IMR-90 (cell line): ENCODE measurements around the gene RPP25. TPM values are rescaled to one million over a fixed set of nuclear protein-coding genes. Genes with fewer than 3 reads are reported as not detected.

ENCODE experiments used
- ATAC-seq: fragments of 200-7000 bp; cut with Tn5 transposase; 2 replicates; pipeline ENCODE4 v1.9.1; 2020; ENCODE audit warnings: low read depth, mild to moderate bottlenecking, moderate library complexity
- BruUV-seq: library from RNA; stranded (reverse); fragments of 400-500 nt; replicated peaks from 2 replicates; lab custom pipeline; 2021; lab: Mats Ljungman, UMichigan
- CTCF ChIA-PET: fragments of 300-600 bp; formaldehyde crosslinking; extraction: SDS; loops from one replicate; lab custom pipeline; 2021; ENCODE audit warnings: antibody characterized with exemption; lab: Yijun Ruan, JAX
- POLR2A ChIA-PET: fragments of 300-600 bp; sonication (Branson Sonifier 250); formaldehyde crosslinking; loops from one replicate; lab custom pipeline; 2022; ENCODE audit warnings: antibody characterized with exemption; ENCODE audit not compliant: unreplicated experiment; lab: Charles Lee
- DNase-seq: peaks from one replicate; pipeline ENCODE4 v3.0.0; 2013
- H2AFZ ChIP-seq: replicated peaks from 2 replicates; pipeline ENCODE3; 2013; ENCODE audit warnings: low read length, mild to moderate bottlenecking; ENCODE audit not compliant: poor library complexity
- H2AK5ac ChIP-seq: 2 replicates; pipeline ENCODE4 v1.6.1; 2013; ENCODE audit warnings: low read depth, low read length, inconsistent platforms
- H2AK9ac ChIP-seq: replicated peaks from 2 replicates; pipeline ENCODE3; 2013; ENCODE audit warnings: mild to moderate bottlenecking, low read depth, low read length, moderate library complexity; ENCODE audit not compliant: poor library complexity
- H2BK120ac ChIP-seq: 2 replicates; pipeline ENCODE4 v1.6.1; 2013; ENCODE audit warnings: low read depth, low read length, inconsistent platforms
- H2BK15ac ChIP-seq: 3 replicates; pipeline ENCODE4 v1.6.1; 2013; ENCODE audit warnings: low read depth, low read length, inconsistent platforms
- H2BK20ac ChIP-seq: 2 replicates; pipeline ENCODE4 v1.6.1; 2013; ENCODE audit warnings: low read depth, mild to moderate bottlenecking, inconsistent platforms, low read length, moderate library complexity
- H2BK5ac ChIP-seq: 2 replicates; pipeline ENCODE4 v1.6.1; 2013; ENCODE audit warnings: mild to moderate bottlenecking, low read depth, low read length, inconsistent platforms; ENCODE audit not compliant: poor library complexity, severe bottlenecking
- H3K14ac ChIP-seq: replicated peaks from 2 replicates; pipeline ENCODE4 v1.6.1; 2013; ENCODE audit warnings: low read depth, low read length, inconsistent platforms
- H3K18ac ChIP-seq: 2 replicates; pipeline ENCODE4 v1.6.1; 2013; ENCODE audit warnings: low read depth, low read length, control low read depth
- H3K23ac ChIP-seq: 2 replicates; pipeline ENCODE4 v1.6.1; 2013; ENCODE audit warnings: low read depth, low read length, inconsistent platforms
- H3K27ac ChIP-seq: 2 replicates; pipeline ENCODE4 v1.5.1; 2013; ENCODE audit warnings: mild to moderate bottlenecking, control low read depth, low read length; ENCODE audit not compliant: insufficient read depth
- H3K27me3 ChIP-seq: 2 replicates; pipeline ENCODE4 v1.6.1; 2013; ENCODE audit warnings: low read length; ENCODE audit not compliant: control insufficient read depth, insufficient read depth
- H3K36me3 ChIP-seq: 2 replicates; pipeline ENCODE4 v1.6.1; 2013; ENCODE audit warnings: low read length, mixed read lengths; ENCODE audit not compliant: control insufficient read depth, insufficient read depth
- H3K4ac ChIP-seq: 2 replicates; pipeline ENCODE4 v1.6.1; 2013; ENCODE audit warnings: low read depth, low read length, inconsistent platforms
- H3K4me1 ChIP-seq: 2 replicates; pipeline ENCODE4 v1.6.1; 2013; ENCODE audit warnings: low read length, mixed read lengths; ENCODE audit not compliant: control insufficient read depth, insufficient read depth
- H3K4me2 ChIP-seq: 2 replicates; pipeline ENCODE4 v1.6.1; 2013; ENCODE audit warnings: low read depth, mild to moderate bottlenecking, control low read depth, low read length, moderate library complexity
- H3K4me3 ChIP-seq: 2 replicates; pipeline ENCODE4 v1.5.1; 2013; ENCODE audit warnings: low read depth, mild to moderate bottlenecking, control low read depth, low read length, moderate library complexity; ENCODE audit not compliant: insufficient read depth
- H3K56ac ChIP-seq: 2 replicates; pipeline ENCODE4 v1.6.1; 2013; ENCODE audit warnings: low read length, inconsistent platforms; ENCODE audit not compliant: insufficient read depth; ENCODE audit errors: extremely low read depth
- H3K79me1 ChIP-seq, 2 experiments: 2 replicates each; pipeline ENCODE4 v1.6.1; 2013; ENCODE audit warnings: low read length in 2 of 2, inconsistent platforms in 1 of 2, low read depth in 1 of 2
- H3K9ac ChIP-seq: 2 replicates; pipeline ENCODE4 v1.6.1; 2013; ENCODE audit warnings: low read depth, low read length, control low read depth
- H3K9me1 ChIP-seq: 2 replicates; pipeline ENCODE4 v1.6.1; 2013; ENCODE audit warnings: low read length, inconsistent platforms; ENCODE audit not compliant: insufficient read depth
- H3K9me3 ChIP-seq: 2 replicates; pipeline ENCODE4 v1.6.1; 2013; ENCODE audit warnings: low read length; ENCODE audit not compliant: control insufficient read depth, insufficient read depth
- H4K20me1 ChIP-seq: 2 replicates; pipeline ENCODE4 v1.6.1; 2013; ENCODE audit warnings: low read length, inconsistent platforms; ENCODE audit not compliant: insufficient read depth
- H4K5ac ChIP-seq: 2 replicates; pipeline ENCODE4 v1.6.1; 2013; ENCODE audit warnings: mild to moderate bottlenecking, low read depth, low read length, control low read depth
- H4K8ac ChIP-seq, 2 experiments: 2 replicates each; pipeline ENCODE4 v1.6.1; 2013; ENCODE audit warnings: low read depth in 2 of 2, low read length in 2 of 2, control low read depth in 1 of 2, inconsistent platforms in 1 of 2
- H4K91ac ChIP-seq: 2 replicates; pipeline ENCODE4 v1.6.1; 2013; ENCODE audit warnings: low read depth, low read length, inconsistent platforms; ENCODE audit not compliant: insufficient read depth
- BHLHE40 ChIP-seq: fragments of 150-350 bp; IDR thresholded peaks from 2 replicates; pipeline ENCODE4 v1.6.1; 2016; ENCODE audit warnings: mild to moderate bottlenecking, low read depth, low read length
- CEBPB ChIP-seq: IDR thresholded peaks from 2 replicates; pipeline ENCODE4 v1.6.1; 2012; ENCODE audit warnings: low read depth, low read length, improper control_type of control experiment
- CHD1 ChIP-seq: IDR thresholded peaks from 2 replicates; pipeline ENCODE4 v1.6.1; 2012; ENCODE audit warnings: low read depth, low read length, improper control_type of control experiment
- CTCF ChIP-seq: conservative IDR thresholded peaks from 2 replicates; pipeline ENCODE4 v1.5.1; 2012; ENCODE audit warnings: mild to moderate bottlenecking, low read depth, low read length, improper control_type of control experiment
- ELK1 ChIP-seq: fragments of 150-350 bp; IDR thresholded peaks from 2 replicates; pipeline ENCODE4 v1.6.1; 2016; ENCODE audit warnings: low read depth, mild to moderate bottlenecking, low read length, moderate library complexity, borderline replicate concordance
- FOS ChIP-seq: fragments of 150-350 bp; IDR thresholded peaks from 2 replicates; pipeline ENCODE4 v1.6.1; 2016; ENCODE audit warnings: low read depth, low read length
- MAFK ChIP-seq: IDR thresholded peaks from 2 replicates; pipeline ENCODE4 v1.6.1; 2012; ENCODE audit warnings: low read depth, low read length, improper control_type of control experiment
- MAZ ChIP-seq: IDR thresholded peaks from 2 replicates; pipeline ENCODE4 v1.6.1; 2012; ENCODE audit warnings: low read depth, mild to moderate bottlenecking, low read length, improper control_type of control experiment, moderate library complexity, borderline replicate concordance
- MXI1 ChIP-seq: IDR thresholded peaks from 2 replicates; pipeline ENCODE4 v1.6.1; 2012; ENCODE audit warnings: low read depth, mild to moderate bottlenecking, low read length, moderate library complexity, borderline replicate concordance
- NFE2L2 ChIP-seq: fragments of 150-350 bp; IDR thresholded peaks from 2 replicates; pipeline ENCODE4 v1.6.1; 2016; ENCODE audit warnings: low read depth, mild to moderate bottlenecking, low read length
- POLR2A ChIP-seq: IDR thresholded peaks from 2 replicates; pipeline ENCODE4 v1.6.1; 2012; ENCODE audit warnings: mild to moderate bottlenecking, low read depth, low read length
- RAD21 ChIP-seq: IDR thresholded peaks from 2 replicates; pipeline ENCODE4 v1.6.1; 2012; ENCODE audit warnings: low read length, improper control_type of control experiment
- RCOR1 ChIP-seq: IDR thresholded peaks from 2 replicates; pipeline ENCODE4 v1.6.1; 2012; ENCODE audit warnings: mild to moderate bottlenecking, low read length, improper control_type of control experiment; ENCODE audit not compliant: insufficient replicate concordance
- RFX5 ChIP-seq: IDR thresholded peaks from 2 replicates; pipeline ENCODE4 v1.8.0; 2012; ENCODE audit warnings: low read depth, mild to moderate bottlenecking, low read length, moderate library complexity
- SMC3 ChIP-seq: fragments of 150-350 bp; IDR thresholded peaks from 2 replicates; pipeline ENCODE4 v1.6.1; 2016; ENCODE audit warnings: low read depth, mild to moderate bottlenecking, antibody characterized with exemption, low read length, moderate library complexity
- USF2 ChIP-seq: fragments of 150-350 bp; IDR thresholded peaks from 2 replicates; pipeline ENCODE4 v1.6.1; 2017; ENCODE audit warnings: mild to moderate bottlenecking, antibody characterized with exemption, low read length, low read depth
- WGBS, 2 experiments: methylation state at CpG; one replicate each; pipeline versions ENCODE4 v1.1.5 to v1.1.7; 2013; ENCODE audit warnings: missing lambda C conversion rate in 2 of 2; ENCODE audit not compliant: insufficient read length in 1 of 2; ENCODE audit errors: extremely low coverage in 2 of 2; 5-methylcytosine and 5-hydroxymethylcytosine counted together
- dilution Hi-C: fragments of 300-500 bp; cut with HindIII; formaldehyde crosslinking; loops from one replicate; pipeline ENCODE4 v1.14.3; 2018; ENCODE audit warnings: low sequenced_read_pairs; ENCODE audit not compliant: unreplicated experiment
- in situ Hi-C: fragments of 300-500 bp; cut with MboI; formaldehyde crosslinking; loops from 3 replicates; pipeline ENCODE4 v1.14.3; 2019; ENCODE audit warnings: low sequenced_read_pairs, inconsistent platforms, mixed read lengths
- intact Hi-C: fragments of 100-400 bp; cut with micrococcal nuclease; formaldehyde crosslinking; loops from 2 replicates; pipeline ENCODE4 v1.10.0; 2022
- polyA plus RNA-seq, 3 experiments: library from polyadenylated mRNA; depleted of rRNA; stranded (reverse); fragments of >200 nt; gene quantifications; 2 replicates each; pipeline ENCODE4 v1.2.3, GENCODE V29; 2012; ENCODE audit warnings: low replicate concordance in 1 of 3
- total RNA-seq: library from RNA; depleted of rRNA; stranded (reverse); fragments of >200 nt; gene quantifications from 2 replicates; pipeline ENCODE4 v1.2.3, GENCODE V29; 2012

Gene RPP25
- total and polyA plus RNA-seq, 2 of the 4 experiments (the other 2 are of a cell fraction), result 0.18 to 0.38 TPM

- H2BK120ac ChIP-seq, result no peak overlapping the region
- H3K9me3 ChIP-seq, result no peaks in the 10 kb centered on the region
- no peak overlapping the region for H4K5ac ChIP-seq
- H4K8ac ChIP-seq, result no peak overlapping the region
- H3K4ac ChIP-seq, result no peak overlapping the region
- H3K56ac ChIP-seq, result no peak overlapping the region
- H3K9me1 ChIP-seq, result no peaks in the 10 kb centered on the region
- peak overlapping the region; percentile 0; the same call in 1 of the 2 replicates for H3K27ac ChIP-seq
- H2AK5ac ChIP-seq, result no peak overlapping the region
- H2AK9ac ChIP-seq, result no peak overlapping the region
- H3K14ac ChIP-seq, result no peak overlapping the region
- ATAC-seq (peak; percentile 79), DNase-seq (peak; percentile 62)
- H3K36me3 ChIP-seq, result peaks cover 26% of the 10 kb centered on the region
- H2BK5ac ChIP-seq, result peak overlapping the region; percentile 78
- dilution Hi-C loops (no loop called here), in situ Hi-C loops (no loop called here), intact Hi-C loops (no loop called here)
- BruUV-seq, result no TSS peak
- no peak overlapping the region for H3K4me2 ChIP-seq
- H3K27me3 ChIP-seq, result no peaks in the 10 kb centered on the region
- H4K20me1 ChIP-seq, result no peaks in the 10 kb centered on the region; the same call in 1 of the 2 replicates
- no peak overlapping the region for H4K91ac ChIP-seq
- no peak overlapping the region for H3K4me3 ChIP-seq
- no CpG with 5 or more reads among the region's 9 CpGs for WGBS, 2 experiments
- no peak overlapping the region for H2AFZ ChIP-seq
- peaks cover 3% of the 10 kb centered on the region; the same call in 1 of the 2 replicates for H3K4me1 ChIP-seq
- CTCF ChIA-PET, result no interaction called here
- POLR2A ChIA-PET, result no interaction called here
- no peaks in the 10 kb centered on the region for H3K79me1 ChIP-seq
- no peak overlapping the region for H3K18ac ChIP-seq
- no peak overlapping the region for H3K23ac ChIP-seq
- H3K9ac ChIP-seq, result no peak overlapping the region
- H2BK20ac ChIP-seq, result no peak overlapping the region
- no peak overlapping the region for H2BK15ac ChIP-seq
- no peak for TF ChIP-seq USF2
- no peak for TF ChIP-seq FOS
- TF ChIP-seq RFX5, result no peak
- TF ChIP-seq MXI1, result no peak
- no peak for TF ChIP-seq POLR2A
- no peak for TF ChIP-seq SMC3
- TF ChIP-seq NFE2L2, result no peak
- no peak for TF ChIP-seq CHD1
- no peak for TF ChIP-seq CEBPB
- TF ChIP-seq MAZ, result no peak
- TF ChIP-seq CTCF, result no peak
- TF ChIP-seq BHLHE40, result no peak
- TF ChIP-seq RCOR1, result no peak
- no peak for TF ChIP-seq RAD21
- TF ChIP-seq ELK1, result no peak
- TF ChIP-seq MAFK, result no peak
These were observed 43.5 kb downstream of the RPP25 start for GRCh38 chr15:74913041-74913440.
